DMS 273 treated with DMSO at 0.1 percent for 48 hours (cell line): ENCODE results near the gene SPG7.
"Not testable (repeated sequence)": the region's sequence is repeated elsewhere in the genome, so short reads cannot be mapped to it uniquely, and the experiment has no call there.

Source experiments
- DNase-seq: peaks from one replicate; lab custom pipeline; 2025; lab: John Stamatoyannopoulos, UW

The SPG7 gene

GRCh38 chr16:89564476-89565255, 56.5 kb downstream of the SPG7 start:
- peak; percentile 76 for DNase-seq

GRCh38 chr16:89565256-89565505, 57.0 kb downstream of the SPG7 start:
- no peak for DNase-seq

- peak; percentile 78 for DNase-seq
Observed at GRCh38 chr16:89565506-89566372, 57.5 kb downstream of the SPG7 start.

GRCh38 chr16:89567656-89568594, 59.7 kb downstream of the SPG7 start:
- no peak for DNase-seq

GRCh38 chr16:89569506-89570341, 61.5 kb downstream of the SPG7 start:
- DNase-seq = no peak

- no peak for DNase-seq
Observed at GRCh38 chr16:89570342-89570923, 62.2 kb downstream of the SPG7 start.

GRCh38 chr16:89570983-89571598, 62.9 kb downstream of the SPG7 start:
- DNase-seq = not testable (repeated sequence)

- no peak for DNase-seq
Observed at GRCh38 chr16:89571636-89572035, 63.4 kb downstream of the SPG7 start.

GRCh38 chr16:89572073-89572484, 63.9 kb downstream of the SPG7 start:
- no peak for DNase-seq

GRCh38 chr16:89572485-89573205, 64.4 kb downstream of the SPG7 start:
- no peak for DNase-seq

- DNase-seq = no peak
Observed at GRCh38 chr16:89573826-89574680, 65.8 kb downstream of the SPG7 start.

GRCh38 chr16:89574681-89575246, 66.6 kb downstream of the SPG7 start:
- peak; percentile 26 for DNase-seq

- no peak for DNase-seq
Observed at GRCh38 chr16:89575247-89576152, 67.3 kb downstream of the SPG7 start, which contains the start of gene CPNE7. Gene CPNE7 (plus strand): TSS chr16:89575758. CDS start chr16:89575898, 140 bp downstream.

GRCh38 chr16:89576153-89577054, 68.2 kb downstream of the SPG7 start:
- no peak for DNase-seq

- no peak for DNase-seq
Observed at GRCh38 chr16:89577055-89577759, 69.0 kb downstream of the SPG7 start.

GRCh38 chr16:89579351-89579750, 71.1 kb downstream of the SPG7 start:
- no peak for DNase-seq
